MCF 10A (cell line): Measurements from ENCODE around the gene FARS2. TPM values are rescaled to one million over a fixed set of nuclear protein-coding genes. Genes with fewer than 3 reads are reported as not detected.

Experiments
- BruUV-seq: library from RNA; stranded (reverse); fragments of 400-500 nt; replicated peaks from 2 replicates; lab custom pipeline; 2021; lab: Mats Ljungman, UMichigan
- CTCF ChIA-PET: fragments of 300-600 bp; sonication (Branson Sonifier 250); formaldehyde crosslinking; extraction: SDS; loops from one replicate; lab custom pipeline; 2021; ENCODE audit warnings: antibody characterized with exemption, inconsistent platforms; lab: Yijun Ruan, JAX
- POLR2A ChIA-PET: fragments of 300-600, 350-650 bp; sonication (Branson Sonifier 250); formaldehyde crosslinking; extraction: SDS; loops from one replicate; lab custom pipeline; 2020; ENCODE audit warnings: antibody characterized with exemption, inconsistent platforms; lab: Yijun Ruan, JAX
- DNase-seq: peaks from one replicate; pipeline ENCODE4 v3.0.0-alpha.2; 2018; ENCODE audit not compliant: unreplicated experiment
- H3K27ac Mint-ChIP-seq: one replicate; pipeline ENCODE4 v1.8.0; 2022; ENCODE audit warnings: mild to moderate bottlenecking, low read depth, mixed read lengths; ENCODE audit not compliant: unreplicated experiment
- H3K27me3 Mint-ChIP-seq: one replicate; pipeline ENCODE4 v1.8.0; 2022; ENCODE audit warnings: mixed read lengths; ENCODE audit not compliant: insufficient read depth, unreplicated experiment
- H3K36me3 Mint-ChIP-seq: one replicate; pipeline ENCODE4 v1.8.0; 2022; ENCODE audit warnings: mild to moderate bottlenecking, moderate library complexity, mixed read lengths; ENCODE audit not compliant: insufficient read depth, unreplicated experiment
- H3K4me1 Mint-ChIP-seq: one replicate; pipeline ENCODE4 v1.8.0; 2022; ENCODE audit warnings: mixed read lengths; ENCODE audit not compliant: insufficient read depth, unreplicated experiment
- H3K4me3 Mint-ChIP-seq: one replicate; pipeline ENCODE4 v1.8.0; 2022; ENCODE audit warnings: mild to moderate bottlenecking, moderate library complexity, mixed read lengths; ENCODE audit not compliant: unreplicated experiment
- H3K9me3 Mint-ChIP-seq: one replicate; pipeline ENCODE4 v1.8.0; 2022; ENCODE audit warnings: mixed read lengths; ENCODE audit not compliant: unreplicated experiment
- CTCF ChIP-seq: fragments of 200-600 bp; IDR thresholded peaks from one replicate; pipeline ENCODE4 v1.8.0; 2022; ENCODE audit warnings: antibody characterized with exemption, mild to moderate bottlenecking; ENCODE audit not compliant: unreplicated experiment
- intact Hi-C: fragments of 100-400 bp; cut with micrococcal nuclease; formaldehyde crosslinking; loops from 2 replicates; pipeline ENCODE4 v1.14.1; 2022
- total RNA-seq: library from RNA; stranded (reverse); gene quantifications from 2 replicates; pipeline ENCODE4 v1.2.3, GENCODE V29; 2022

FARS2 gene
- total RNA-seq, 1 experiment from 2014 or later: 18.2 TPM

DNA sequence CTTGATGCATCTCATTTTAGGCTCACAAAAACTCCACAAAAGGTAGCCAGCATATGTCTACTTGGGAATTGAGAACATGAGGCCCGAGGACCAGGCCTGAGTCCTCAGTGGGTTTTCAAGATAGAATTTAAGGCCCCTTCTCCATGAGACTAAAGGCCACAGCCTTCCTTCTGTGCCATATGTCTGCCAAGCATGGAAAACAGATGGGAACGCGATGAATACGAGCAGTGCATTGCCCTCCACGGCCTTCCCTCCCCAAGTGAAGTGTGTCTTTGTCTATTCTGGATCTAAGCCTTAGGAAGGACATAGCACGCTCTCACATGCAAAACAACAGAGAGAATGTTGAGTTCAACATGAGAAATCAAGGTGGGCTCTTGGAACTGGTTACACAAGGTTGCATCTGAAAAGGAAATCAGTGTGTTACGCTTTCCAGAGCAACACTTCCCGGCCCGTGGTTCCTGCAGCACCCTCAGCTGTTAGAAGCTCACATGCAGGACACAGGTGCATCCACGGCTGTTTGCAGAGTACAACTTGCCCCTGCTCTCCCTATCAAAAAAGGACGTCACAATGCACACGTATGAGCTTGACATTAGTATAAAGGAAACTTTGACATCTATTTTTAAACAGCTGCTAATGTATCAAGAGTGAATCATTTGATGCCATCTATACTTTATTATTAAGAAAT is 515.5 kb downstream of the FARS2 start:
- Mint-ChIP-seq H3K9me3 (no peaks in the 10 kb centered on the region), H3K36me3 (peaks cover 5% of the 10 kb centered on the region), H3K27me3 (no peaks in the 10 kb centered on the region), H3K27ac (no peak overlapping the region), H3K4me3 (no peak overlapping the region), H3K4me1 (no peaks in the 10 kb centered on the region)
- no TSS peak for BruUV-seq
- DNase-seq: no peak
- POLR2A ChIA-PET: interaction anchor here (0.9 kb wide), 1 partner anchor 9 kb away, joined by 3 read pairs; no protein-coding TSS in a partner anchor
- CTCF ChIA-PET: interaction anchor here (0.6 kb wide), 1 partner anchor 456 kb away, joined by 3 read pairs; no protein-coding TSS in a partner anchor
- intact Hi-C loops: no loop called here
- no peak for TF ChIP-seq CTCF

DNA sequence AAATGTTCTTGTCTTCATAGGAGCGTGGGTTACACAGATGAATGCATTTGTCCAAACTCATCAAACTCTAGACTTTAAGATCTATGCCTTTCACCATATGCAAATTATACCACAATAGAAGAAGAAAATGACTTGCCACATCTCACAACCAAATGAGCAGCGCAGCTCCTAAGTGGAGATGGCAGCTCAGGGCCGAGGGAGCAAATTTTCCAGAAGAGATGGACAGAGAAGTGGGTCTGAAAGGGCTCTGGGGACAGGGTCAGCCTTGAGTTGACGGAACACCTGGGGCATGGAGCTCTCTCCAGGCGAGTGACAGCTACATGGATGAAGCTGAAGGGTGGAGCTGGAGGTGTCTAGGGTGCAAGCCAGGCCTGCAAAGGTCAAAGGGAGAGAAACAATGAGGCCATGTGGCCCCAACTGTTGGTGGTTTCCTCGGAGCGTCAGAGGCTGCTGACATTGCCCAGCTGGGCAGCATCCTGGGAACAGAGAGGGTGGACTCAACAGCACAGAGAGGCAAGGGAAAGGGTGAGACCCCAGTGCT is 517.1 kb downstream of the FARS2 start:
- POLR2A ChIA-PET: interaction anchor here (0.9 kb wide), 1 partner anchor 11 kb away, joined by 3 read pairs; no protein-coding TSS in a partner anchor
- Mint-ChIP-seq H3K27me3 (no peaks in the 10 kb centered on the region), H3K4me1 (no peaks in the 10 kb centered on the region), H3K36me3 (peaks cover 11% of the 10 kb centered on the region), H3K9me3 (no peaks in the 10 kb centered on the region), H3K4me3 (no peak overlapping the region), H3K27ac (no peak overlapping the region)
- no peak for DNase-seq
- BruUV-seq: no TSS peak
- intact Hi-C loops: no loop called here
- TF ChIP-seq CTCF: no peak
- CTCF ChIA-PET: interaction anchor here (0.8 kb wide), 1 partner anchor 10 kb away, joined by 3 read pairs; no protein-coding TSS in a partner anchor

DNA sequence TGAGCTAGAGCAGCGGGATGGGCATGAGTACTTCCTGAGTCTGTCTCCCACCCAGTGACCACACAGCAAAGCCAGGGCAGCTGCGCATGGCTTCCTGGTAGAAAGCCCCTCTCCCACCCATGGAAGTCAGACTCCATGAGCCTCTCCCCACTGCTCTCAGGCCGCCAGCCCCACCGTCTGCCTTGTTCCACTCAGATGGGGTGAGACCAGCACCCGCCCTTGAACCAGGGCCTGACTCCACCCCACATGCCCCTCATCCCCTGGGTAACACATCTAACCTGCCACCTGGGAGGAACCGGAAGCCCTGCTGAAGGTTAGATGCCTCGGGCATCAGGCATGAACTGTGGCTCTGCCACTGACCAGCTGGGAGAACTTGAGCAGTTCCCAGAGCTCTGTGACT is 517.6 kb downstream of the FARS2 start:
- H3K36me3 Mint-ChIP-seq: peaks cover 11% of the 10 kb centered on the region
- CTCF ChIA-PET: interaction anchor here (0.8 kb wide), 1 partner anchor 10 kb away, joined by 3 read pairs; no protein-coding TSS in a partner anchor
- no peak for TF ChIP-seq CTCF

GRCh38 chr6:5781019-5781418 is 519.7 kb downstream of the FARS2 start:
- H3K27me3 Mint-ChIP-seq: no peaks in the 10 kb centered on the region
- no peak for TF ChIP-seq CTCF
- H3K4me1 Mint-ChIP-seq: no peaks in the 10 kb centered on the region
- H3K9me3 Mint-ChIP-seq: no peaks in the 10 kb centered on the region
- no peak overlapping the region for H3K4me3 Mint-ChIP-seq
- intact Hi-C loops: no loop called here
- peaks cover 6% of the 10 kb centered on the region for H3K36me3 Mint-ChIP-seq
- no peak overlapping the region for H3K27ac Mint-ChIP-seq
- ChIA-PET POLR2A (interaction anchor here (0.5 kb wide), 1 partner anchor 1046 kb away, joined by 3 read pairs; no protein-coding TSS in a partner anchor), CTCF (no interaction called here)
- BruUV-seq: no TSS peak
- DNase-seq: no peak

More for the DNA sequence above, 517.6 kb downstream of the FARS2 start:
- DNase-seq: no peak
- no peaks in the 10 kb centered on the region for H3K9me3 Mint-ChIP-seq
- intact Hi-C loops: no loop called here
- POLR2A ChIA-PET: no interaction called here
- H3K27ac Mint-ChIP-seq: no peak overlapping the region
- H3K4me1 Mint-ChIP-seq: no peaks in the 10 kb centered on the region
- no peaks in the 10 kb centered on the region for H3K27me3 Mint-ChIP-seq
- no peak overlapping the region for H3K4me3 Mint-ChIP-seq
- no TSS peak for BruUV-seq
